GM12875 (cell line): ENCODE data around the gene PACSIN1.

Experiments used
- H3K4me3 ChIP-seq: one replicate; pipeline ENCODE4 v1.5.1; 2011; ENCODE audit warnings: low read depth, low read length, control low read depth
- CTCF ChIP-seq: IDR thresholded peaks from 2 replicates; pipeline ENCODE4 v1.5.1; 2011; ENCODE audit warnings: low read depth, mild to moderate bottlenecking, control low read depth, inconsistent platforms, low read length, moderate library complexity, borderline replicate concordance; ENCODE audit not compliant: insufficient read depth

PACSIN1 gene

GRCh38 chr6:34535199-34535598 is 69.3 kb downstream of the PACSIN1 start:
- TF ChIP-seq CTCF: no peak
- H3K4me3 ChIP-seq: no peak overlapping the region

- H3K4me3 ChIP-seq: no peak overlapping the region
These were observed 69.8 kb downstream of the PACSIN1 start for GRCh38 chr6:34535646-34536045.

DNA sequence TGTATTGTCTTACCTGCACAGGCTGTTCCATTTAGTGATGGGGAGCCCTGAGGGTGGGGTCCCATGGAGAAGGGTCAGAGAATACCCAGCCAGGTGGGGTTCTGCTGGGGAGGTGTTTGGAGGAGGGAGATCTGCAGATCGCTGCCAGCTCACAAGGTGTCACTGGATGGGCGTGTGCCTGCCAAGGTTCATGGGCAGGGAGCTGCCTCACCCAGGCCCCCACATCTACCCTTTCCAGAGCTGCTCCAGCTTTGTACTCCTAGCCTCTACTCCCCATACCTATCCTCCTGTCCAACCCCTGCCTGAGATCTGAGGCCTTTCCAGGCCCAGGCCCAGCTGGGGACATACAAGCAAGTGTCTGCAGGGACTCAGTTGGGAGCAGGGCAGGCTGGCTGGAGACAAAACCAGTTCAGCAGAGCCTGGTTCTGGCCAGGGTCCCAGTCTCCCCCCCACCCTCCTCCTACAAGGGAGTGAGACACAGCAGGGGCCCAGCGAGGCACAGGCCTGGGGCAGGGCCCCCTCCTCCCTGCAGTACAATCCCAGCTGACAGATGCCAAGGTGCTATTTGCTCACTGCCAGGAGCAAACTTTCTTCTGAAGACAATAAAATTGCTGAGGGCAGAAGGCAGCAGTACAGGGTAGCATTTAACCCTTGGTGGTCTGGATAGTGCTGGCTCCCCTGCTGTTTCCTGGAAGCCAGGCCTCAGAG is 70.5 kb downstream of the PACSIN1 start:
- no peak overlapping the region for H3K4me3 ChIP-seq
- no peak for TF ChIP-seq CTCF

More at GRCh38 chr6:34535646-34536045, 69.8 kb downstream of the PACSIN1 start:
- no peak for TF ChIP-seq CTCF

- TF ChIP-seq CTCF: no peak
These were observed 71.3 kb downstream of the PACSIN1 start for GRCh38 chr6:34536959-34537848.

DNA sequence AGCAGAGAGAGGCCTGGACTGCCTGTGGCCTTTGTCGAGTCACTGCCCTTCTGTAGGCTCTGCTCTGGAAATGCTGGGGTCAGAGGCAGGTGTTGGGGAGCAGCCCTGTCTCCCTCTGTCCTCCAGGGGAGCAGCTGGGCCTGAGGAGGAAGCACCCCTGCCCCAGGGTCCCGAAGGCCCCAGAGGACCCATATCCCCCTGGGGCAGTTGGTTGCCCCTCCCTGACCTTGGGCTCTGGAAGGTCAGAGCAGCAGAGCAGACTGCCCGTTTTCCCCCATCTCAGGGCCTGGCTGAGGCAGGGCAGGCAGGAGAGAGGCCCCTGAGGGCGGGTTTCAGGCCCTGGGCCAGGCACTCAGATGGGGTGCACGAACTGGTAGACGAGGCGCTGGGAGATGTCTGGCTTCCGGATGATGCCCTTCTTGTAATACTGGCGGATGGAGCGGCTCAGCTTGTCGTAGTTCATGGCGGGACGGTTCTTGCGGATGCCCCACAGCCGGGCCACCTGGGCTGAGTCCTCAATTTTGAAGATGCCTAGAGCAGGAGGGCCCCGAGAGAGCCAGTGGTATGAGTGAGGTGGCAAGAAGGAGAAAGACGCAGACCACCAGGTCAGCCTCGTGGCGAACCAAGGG is 72.2 kb downstream of the PACSIN1 start:
- no peak overlapping the region for H3K4me3 ChIP-seq
- TF ChIP-seq CTCF: no peak

More at GRCh38 chr6:34536959-34537848, 71.3 kb downstream of the PACSIN1 start:
- H3K4me3 ChIP-seq: no peak overlapping the region

- no peak for TF ChIP-seq CTCF
- no peak overlapping the region for H3K4me3 ChIP-seq
These were observed 72.7 kb downstream of the PACSIN1 start for GRCh38 chr6:34538581-34538980.

- H3K4me3 ChIP-seq: no peak overlapping the region
- no peak for TF ChIP-seq CTCF
These were observed 73.3 kb downstream of the PACSIN1 start for GRCh38 chr6:34539181-34539580.
